Endothelial cell (in vitro differentiated cells): ENCODE results near the gene SRPK1. TPM values are rescaled to one million over a fixed set of nuclear protein-coding genes. Genes with fewer than 3 reads are reported as not detected.

Experiments used
- DNase-seq: peaks from one replicate; pipeline ENCODE4 v3.0.0; 2021; ENCODE audit warnings: low spot score
- H3K27ac Mint-ChIP-seq: one replicate; pipeline ENCODE4 v1.8.0; 2021; ENCODE audit warnings: mixed read lengths, inconsistent platforms; ENCODE audit not compliant: unreplicated experiment
- H3K27me3 Mint-ChIP-seq: one replicate; pipeline ENCODE4 v1.8.0; 2021; ENCODE audit warnings: mild to moderate bottlenecking, moderate library complexity, mixed read lengths, inconsistent platforms; ENCODE audit not compliant: unreplicated experiment
- H3K36me3 Mint-ChIP-seq: one replicate; pipeline ENCODE4 v1.8.0; 2021; ENCODE audit warnings: mild to moderate bottlenecking, low read depth, mixed read lengths, inconsistent platforms; ENCODE audit not compliant: unreplicated experiment
- H3K4me1 Mint-ChIP-seq: one replicate; pipeline ENCODE4 v1.8.0; 2021; ENCODE audit warnings: mild to moderate bottlenecking, mixed read lengths, inconsistent platforms; ENCODE audit not compliant: unreplicated experiment
- H3K4me3 Mint-ChIP-seq: one replicate; pipeline ENCODE4 v1.8.0; 2021; ENCODE audit warnings: mild to moderate bottlenecking, mixed read lengths, inconsistent platforms; ENCODE audit not compliant: unreplicated experiment
- H3K9me3 Mint-ChIP-seq: one replicate; pipeline ENCODE4 v1.8.0; 2021; ENCODE audit warnings: mixed read lengths, inconsistent platforms; ENCODE audit not compliant: unreplicated experiment
- CTCF ChIP-seq: fragments of 200-600 bp; sonication (generic); IDR thresholded peaks from one replicate; pipeline ENCODE4 v1.5.0; 2021; ENCODE audit warnings: antibody characterized with exemption; ENCODE audit not compliant: unreplicated experiment
- total RNA-seq: library from RNA; stranded (reverse); fragmentation: NEBNext Ultra II Directional; extraction: Animal tissue kit (Norgen Biotek cat#: 25700); gene quantifications from one replicate; pipeline ENCODE4 v1.2.1, GENCODE V29; 2021; ENCODE audit not compliant: unreplicated experiment

The SRPK1 gene
- total RNA-seq, 1 donor from 2014 or later: 59.6 TPM

GRCh38 chr6:35801148-35801547 is 119.8 kb downstream of the SRPK1 start:
- DNase-seq: no peak
- H3K27me3 Mint-ChIP-seq: peaks cover 2% of the 10 kb centered on the region
- H3K4me3 Mint-ChIP-seq: no peak overlapping the region
- no peaks in the 10 kb centered on the region for H3K36me3 Mint-ChIP-seq
- TF ChIP-seq CTCF: no peak
- H3K9me3 Mint-ChIP-seq: no peaks in the 10 kb centered on the region
- peaks cover 11% of the 10 kb centered on the region for H3K4me1 Mint-ChIP-seq
- H3K27ac Mint-ChIP-seq: no peak overlapping the region

- H3K4me1 Mint-ChIP-seq: peaks cover 12% of the 10 kb centered on the region
- H3K36me3 Mint-ChIP-seq: no peaks in the 10 kb centered on the region
- TF ChIP-seq CTCF: no peak
- H3K9me3 Mint-ChIP-seq: no peaks in the 10 kb centered on the region
- peaks cover 4% of the 10 kb centered on the region for H3K27me3 Mint-ChIP-seq
- DNase-seq: no peak
- no peak overlapping the region for H3K4me3 Mint-ChIP-seq
- H3K27ac Mint-ChIP-seq: no peak overlapping the region
Measured at GRCh38 chr6:35798706-35799105, 122.2 kb downstream of the SRPK1 start.

GRCh38 chr6:35797837-35798526 is 122.9 kb downstream of the SRPK1 start:
- TF ChIP-seq CTCF: no peak
- H3K4me1 Mint-ChIP-seq: peaks cover 12% of the 10 kb centered on the region
- DNase-seq: no peak
- H3K36me3 Mint-ChIP-seq: no peaks in the 10 kb centered on the region
- no peak overlapping the region for H3K27ac Mint-ChIP-seq
- peaks cover 6% of the 10 kb centered on the region for H3K27me3 Mint-ChIP-seq
- no peak overlapping the region for H3K4me3 Mint-ChIP-seq
- no peaks in the 10 kb centered on the region for H3K9me3 Mint-ChIP-seq

- H3K27ac Mint-ChIP-seq: no peak overlapping the region
- no peak for TF ChIP-seq CTCF
- no peak overlapping the region for H3K4me3 Mint-ChIP-seq
- no peaks in the 10 kb centered on the region for H3K9me3 Mint-ChIP-seq
- peaks cover 12% of the 10 kb centered on the region for H3K4me1 Mint-ChIP-seq
- DNase-seq: no peak
- H3K27me3 Mint-ChIP-seq: peaks cover 8% of the 10 kb centered on the region
- H3K36me3 Mint-ChIP-seq: no peaks in the 10 kb centered on the region
Measured at GRCh38 chr6:35796236-35796635, 124.7 kb downstream of the SRPK1 start.

- no peaks in the 10 kb centered on the region for H3K36me3 Mint-ChIP-seq
- H3K9me3 Mint-ChIP-seq: no peaks in the 10 kb centered on the region
- TF ChIP-seq CTCF: no peak
- H3K27ac Mint-ChIP-seq: no peak overlapping the region
- H3K27me3 Mint-ChIP-seq: peaks cover 8% of the 10 kb centered on the region
- no peak overlapping the region for H3K4me3 Mint-ChIP-seq
- H3K4me1 Mint-ChIP-seq: peaks cover 12% of the 10 kb centered on the region
- no peak for DNase-seq
Measured at GRCh38 chr6:35795453-35796071, 125.3 kb downstream of the SRPK1 start.
